Left forelimb (tissue), 1 donor: ENCODE data around the gene MGAT3.
A peak's percentile ranks its signal among the peaks of the same experiment; 100 is the strongest.

Source experiments
- DNase-seq: peaks from one replicate; pipeline ENCODE4 v3.0.0-alpha.2; 2018; ENCODE audit warnings: low spot score

The MGAT3 gene

DNA sequence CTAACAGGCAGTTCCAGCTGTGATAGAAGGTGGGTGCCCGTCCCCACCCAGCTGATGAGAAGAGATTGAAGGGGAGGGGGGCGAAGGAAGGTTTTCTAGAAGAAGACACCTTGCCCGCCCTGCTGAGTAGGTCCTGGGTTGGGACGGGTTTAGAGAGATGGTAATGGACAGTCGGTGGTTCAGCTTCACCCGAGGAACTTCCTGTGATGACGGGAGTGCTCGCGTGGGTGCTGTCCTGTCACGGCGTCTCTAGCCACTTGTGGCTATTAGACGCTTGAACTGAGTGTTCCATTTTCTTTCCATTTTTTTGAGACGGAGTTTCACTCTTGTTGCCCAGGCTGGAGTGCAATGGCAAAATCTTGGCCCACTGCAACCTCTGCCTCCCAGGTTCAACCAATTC, 27.6 kb upstream of the MGAT3 start:
- DNase-seq, result no peak

DNA sequence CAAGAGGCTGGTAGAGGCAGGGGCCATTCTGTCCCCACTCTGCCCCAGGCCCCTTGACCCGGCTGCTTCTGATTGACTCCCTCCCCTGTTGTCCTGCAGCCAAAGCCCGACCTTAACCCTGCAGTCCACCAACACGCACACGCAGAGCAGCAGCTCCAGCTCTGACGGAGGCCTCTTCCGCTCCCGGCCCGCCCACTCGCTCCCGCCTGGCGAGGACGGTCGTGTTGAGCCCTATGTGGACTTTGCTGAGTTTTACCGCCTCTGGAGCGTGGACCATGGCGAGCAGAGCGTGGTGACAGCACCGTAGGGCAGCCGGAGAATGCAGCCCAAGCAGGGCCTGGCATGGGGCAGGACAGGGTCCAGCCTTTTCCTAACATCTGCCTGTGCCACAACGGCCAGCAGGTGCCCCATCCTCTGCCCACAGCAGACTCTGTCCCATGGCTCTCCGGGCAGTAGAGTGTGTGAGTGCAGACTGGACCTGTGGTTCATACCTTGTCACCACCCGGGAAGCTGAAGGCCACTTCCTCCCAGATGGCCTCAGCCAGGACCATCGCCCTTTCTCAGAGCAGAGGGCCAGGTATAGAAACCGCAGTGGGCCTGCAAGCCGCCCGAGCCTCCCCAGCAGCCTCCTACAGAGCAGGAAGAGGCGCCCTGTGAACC, 26.8 kb upstream of the MGAT3 start:
- no peak for DNase-seq

DNA sequence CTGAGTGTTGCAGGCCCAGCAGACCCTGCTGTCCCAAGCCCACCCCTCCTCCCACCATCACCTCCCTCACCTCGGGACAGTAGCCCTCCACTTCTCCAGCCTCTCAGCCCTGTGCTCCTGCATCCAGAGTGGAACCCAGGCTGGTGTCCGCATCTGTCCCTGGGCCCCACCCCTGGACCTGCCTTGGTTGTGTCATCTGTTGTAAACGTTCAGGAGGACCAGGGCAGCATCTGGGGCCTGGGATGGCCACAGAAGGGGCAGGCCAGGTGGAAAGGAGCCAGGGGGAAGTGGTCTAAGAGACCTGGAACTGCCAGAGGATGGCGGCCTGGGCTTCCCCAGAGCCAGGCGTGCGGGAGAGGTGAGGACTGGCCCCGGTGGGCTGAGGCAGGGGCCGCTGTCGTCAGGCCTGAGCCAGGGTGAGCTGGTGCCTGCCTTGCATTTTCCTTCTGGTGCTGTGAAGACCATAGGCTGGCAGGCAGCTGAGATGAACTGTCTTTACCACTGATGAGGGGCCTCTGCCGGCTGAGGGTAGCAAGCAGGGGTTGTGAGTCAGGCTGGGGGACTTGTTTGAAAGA, 26.1 kb upstream of the MGAT3 start:
- no peak for DNase-seq

DNA sequence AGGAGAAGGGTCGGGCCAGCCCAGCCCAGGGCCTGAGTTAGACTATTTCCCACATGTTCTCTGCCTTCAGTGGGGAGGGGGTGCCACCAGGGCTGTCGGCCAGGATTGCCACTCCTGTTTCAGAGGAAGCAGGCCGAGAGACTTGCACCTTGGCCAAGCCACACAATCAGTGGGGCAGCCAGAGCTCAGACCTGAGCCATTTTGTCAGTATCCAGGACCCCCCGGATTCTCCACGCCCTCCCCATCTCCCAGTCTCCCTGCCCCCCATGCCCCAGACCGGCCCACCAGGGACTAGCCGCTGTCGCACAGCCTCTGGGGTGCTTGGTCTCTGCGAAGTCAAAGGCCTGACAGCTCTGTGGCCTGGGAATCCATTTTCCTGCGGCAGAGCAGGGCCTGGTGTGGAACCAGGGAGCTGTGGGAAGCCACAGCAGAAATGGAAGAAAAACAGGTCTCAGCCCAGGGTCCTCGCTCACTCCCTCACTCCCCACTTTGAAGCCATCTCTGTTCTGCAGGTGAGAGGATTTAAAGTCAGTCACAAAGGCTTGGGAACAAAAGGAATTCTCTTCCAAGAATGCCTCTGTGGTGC, 25.5 kb upstream of the MGAT3 start:
- DNase-seq, result no peak

DNA sequence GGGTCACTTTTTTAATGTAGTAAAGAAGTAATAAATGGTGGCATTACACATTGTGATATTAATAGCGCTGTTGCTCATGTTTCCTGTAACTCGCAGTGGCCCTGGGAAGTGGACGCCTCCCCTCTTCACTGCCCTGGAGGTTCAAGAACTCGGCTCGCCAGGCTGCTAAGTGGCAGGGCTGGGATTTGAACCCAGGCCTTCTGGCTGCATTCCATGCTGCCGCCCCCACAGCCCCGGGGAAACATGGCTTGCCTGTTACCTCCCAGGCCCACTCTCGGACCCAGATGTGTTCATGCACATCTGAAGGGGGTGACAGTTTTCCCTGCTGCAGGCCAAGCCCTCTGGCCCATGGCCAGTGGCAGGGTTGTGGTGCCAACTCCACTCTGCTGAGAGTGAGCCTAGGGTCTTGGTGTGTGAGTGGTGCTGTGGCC, 25.0 kb upstream of the MGAT3 start:
- no peak for DNase-seq

DNA sequence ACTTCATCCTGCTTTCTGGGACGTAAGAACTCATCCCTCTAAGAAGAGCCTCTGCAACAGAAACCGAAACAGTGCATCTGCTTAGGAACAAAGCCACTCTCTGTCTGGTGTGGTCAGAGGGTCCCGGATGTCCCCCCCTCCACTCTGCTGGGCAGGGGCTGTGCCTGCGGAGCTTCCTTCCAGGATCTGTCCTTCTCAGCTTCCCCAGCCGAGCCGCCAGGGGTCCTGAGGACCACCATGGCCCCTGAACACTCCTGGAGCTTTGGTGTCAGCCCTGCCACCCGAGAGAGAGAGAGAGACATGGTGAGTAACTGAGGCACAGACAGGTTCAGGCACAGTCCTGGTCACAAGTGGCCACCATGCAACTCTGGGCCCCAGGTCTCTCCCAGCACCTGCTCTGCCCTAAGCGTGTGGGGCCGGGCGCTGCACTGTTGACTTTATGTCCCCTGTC, 24.4 kb upstream of the MGAT3 start:
- DNase-seq, result no peak

DNA sequence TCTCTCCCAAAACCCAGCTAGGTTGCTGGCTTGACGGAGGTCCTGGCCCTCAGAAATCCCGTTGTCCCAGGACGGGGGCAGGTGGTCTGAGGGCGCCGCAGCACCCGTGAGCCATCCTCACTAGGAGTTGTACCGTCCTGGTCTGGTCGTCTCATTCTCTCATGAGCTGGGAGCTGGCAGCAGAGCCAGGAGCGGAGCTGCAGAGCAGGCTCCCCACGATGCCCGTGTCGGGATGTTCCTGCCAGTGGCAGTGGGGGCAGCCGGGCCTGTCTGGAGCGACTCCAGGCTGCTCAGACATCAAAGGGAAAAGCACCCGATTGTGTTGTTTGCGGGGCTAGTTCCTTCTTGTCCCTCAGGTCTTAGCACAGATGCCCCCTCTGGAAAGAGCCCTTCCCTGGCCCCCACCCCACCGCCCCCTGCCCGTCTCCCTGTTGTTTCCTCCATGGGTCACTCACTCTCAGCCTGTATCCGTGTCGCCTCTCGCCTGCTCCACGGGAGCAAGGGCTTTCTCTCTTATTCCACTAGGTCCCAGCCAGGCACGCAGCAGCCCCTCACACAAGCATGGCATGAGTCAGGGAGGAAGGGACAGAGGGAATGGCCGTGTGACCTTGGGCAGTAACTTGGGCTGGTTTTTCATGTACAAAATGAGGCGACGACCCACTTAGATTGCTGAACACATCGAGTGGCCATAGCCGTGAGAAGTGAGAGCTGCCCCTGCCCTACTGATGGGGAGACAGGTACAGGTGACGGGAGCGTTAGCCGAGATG, 23.2 kb upstream of the MGAT3 start:
- DNase-seq, result peak; percentile 59

DNA sequence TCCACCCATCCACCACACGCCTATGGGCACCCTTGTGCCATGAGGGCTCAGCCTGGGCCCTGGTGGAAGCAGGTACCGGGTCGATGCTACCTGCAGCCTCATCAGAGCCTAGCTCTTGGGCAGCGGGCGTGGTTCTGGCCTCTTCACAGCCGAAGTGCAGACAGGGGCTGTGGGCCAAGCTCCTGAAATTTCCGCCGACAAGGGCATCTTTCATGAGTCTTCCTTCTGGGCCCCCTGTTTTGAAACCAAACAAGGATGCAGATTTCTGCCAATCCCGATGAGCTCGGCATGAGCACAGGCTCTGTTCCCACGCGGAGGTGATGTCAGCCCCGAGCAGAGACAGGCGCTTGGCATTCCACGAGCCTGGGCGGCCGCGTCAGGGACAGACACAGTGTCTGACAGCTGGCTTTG, 22.6 kb upstream of the MGAT3 start:
- no peak for DNase-seq

DNA sequence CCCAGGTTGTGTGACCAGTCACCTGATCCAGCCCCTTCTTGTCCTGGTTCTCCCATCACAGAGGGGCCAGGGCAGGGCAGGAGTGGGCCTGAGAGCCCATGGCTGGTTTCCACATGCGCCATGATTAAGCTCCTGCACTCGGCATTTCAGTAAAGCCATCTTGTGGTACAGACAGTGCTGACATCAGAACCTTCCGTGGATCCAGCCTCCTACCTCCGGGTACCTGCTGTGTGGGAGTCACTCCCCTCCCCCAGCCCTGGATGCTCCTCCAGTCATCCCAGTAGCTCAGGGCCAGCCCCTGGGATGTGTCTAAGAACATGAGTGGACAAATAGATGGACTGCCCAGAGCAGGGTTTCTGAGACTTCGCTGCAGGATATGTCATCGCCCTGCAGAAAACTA, 22.1 kb upstream of the MGAT3 start:
- DNase-seq, result no peak

DNA sequence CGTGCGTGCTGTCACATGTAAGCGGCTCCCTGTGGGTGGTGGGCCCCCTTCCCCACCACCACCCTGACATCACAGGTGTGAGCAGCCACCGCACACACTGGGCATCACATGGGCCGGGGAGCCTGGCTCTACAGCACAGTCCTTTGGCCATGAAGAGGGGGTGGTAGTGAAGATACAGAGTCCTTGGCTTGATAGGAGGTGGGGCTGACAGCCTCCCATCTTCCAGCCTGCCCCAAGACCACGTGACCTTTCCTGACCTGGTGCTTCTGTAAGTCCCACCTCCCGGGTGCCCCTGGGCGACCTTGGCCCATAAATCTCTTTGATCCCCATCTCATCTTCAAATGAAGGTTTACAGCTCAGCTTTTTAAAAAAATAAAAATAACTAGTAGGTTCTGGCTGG, 21.2 kb upstream of the MGAT3 start:
- no peak for DNase-seq

DNA sequence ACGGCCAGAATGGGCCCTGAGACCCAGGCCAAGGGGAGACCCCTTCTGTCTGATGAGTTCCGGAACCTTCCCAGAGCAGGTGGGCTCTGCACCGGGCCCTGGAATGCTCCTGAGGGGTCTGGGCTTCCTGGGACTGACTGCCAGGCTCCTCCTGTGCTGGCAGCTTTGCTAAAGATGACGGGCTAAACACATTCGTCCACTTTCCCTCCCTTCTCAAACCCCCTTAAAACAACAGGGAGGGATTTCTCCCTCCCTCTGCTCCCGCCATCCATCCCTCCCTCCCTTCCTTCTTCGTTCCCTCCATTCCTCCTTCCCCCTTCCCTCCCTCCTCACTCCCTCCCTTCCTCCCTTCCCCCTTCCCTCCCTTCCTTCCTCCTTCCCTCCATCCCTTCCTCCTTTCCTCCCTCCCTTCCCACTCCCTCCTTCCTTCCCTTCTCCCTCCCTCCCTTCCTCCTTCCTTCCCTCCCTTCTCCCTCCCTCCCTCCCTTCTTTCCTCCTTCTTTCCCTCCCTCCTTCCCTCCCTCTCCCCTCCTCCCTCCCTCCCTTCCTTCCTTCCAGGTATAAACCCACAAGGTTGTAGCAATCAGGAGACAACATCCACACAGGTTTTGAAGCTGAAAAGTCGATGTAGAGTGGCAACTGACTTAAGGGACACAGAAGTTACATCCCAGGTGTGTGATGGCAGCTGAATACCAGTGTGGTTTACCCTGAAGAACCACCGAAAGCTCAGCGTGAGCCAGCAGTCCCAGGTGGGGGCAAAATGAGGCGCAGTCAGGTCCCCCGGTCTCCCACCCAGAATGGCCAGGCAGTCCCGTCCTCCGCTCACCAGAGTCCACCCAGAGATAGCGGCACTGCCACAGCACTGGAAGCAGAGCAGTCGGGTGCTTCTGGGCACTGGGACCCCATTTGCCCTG, 18.8 kb upstream of the MGAT3 start:
- DNase-seq, result no peak

DNA sequence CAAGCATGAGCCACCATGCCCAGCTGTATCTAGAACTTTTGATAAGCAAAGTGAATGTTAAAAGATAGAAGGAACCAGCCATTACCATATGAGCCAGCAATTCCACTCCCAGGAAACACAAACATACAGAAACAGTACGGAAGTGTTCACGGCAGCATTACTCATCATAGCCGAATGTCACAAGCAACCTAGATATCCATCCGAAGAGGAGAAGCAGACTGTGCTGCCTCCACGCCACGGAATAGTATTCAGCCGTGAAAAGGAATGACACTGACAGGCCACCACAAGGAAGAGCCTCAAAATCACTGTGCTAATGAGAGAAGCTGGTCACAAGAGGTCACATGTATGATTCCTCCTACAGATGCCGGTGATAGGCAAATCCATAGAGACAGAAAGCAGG, 17.6 kb upstream of the MGAT3 start:
- no peak for DNase-seq

DNA sequence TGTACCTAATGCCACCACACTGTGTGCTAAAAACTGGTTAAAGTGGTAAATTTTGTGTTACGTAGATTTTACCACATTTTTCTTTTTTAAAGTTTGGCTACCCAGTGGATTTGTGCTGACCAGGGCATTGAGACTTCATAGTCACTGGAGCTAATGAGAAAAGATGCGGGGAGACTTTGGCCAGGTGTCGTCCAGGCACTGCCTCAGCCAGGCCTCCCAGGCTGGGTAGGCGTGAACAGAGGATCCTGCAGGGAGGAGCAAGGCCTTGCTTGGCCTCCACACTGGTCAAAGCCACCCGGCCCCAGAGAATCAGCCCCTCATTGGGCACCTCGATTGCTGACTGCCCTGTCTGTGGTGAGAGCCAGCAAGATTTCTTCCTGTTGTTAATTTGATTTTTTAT, 13.4 kb upstream of the MGAT3 start:
- no peak for DNase-seq

DNA sequence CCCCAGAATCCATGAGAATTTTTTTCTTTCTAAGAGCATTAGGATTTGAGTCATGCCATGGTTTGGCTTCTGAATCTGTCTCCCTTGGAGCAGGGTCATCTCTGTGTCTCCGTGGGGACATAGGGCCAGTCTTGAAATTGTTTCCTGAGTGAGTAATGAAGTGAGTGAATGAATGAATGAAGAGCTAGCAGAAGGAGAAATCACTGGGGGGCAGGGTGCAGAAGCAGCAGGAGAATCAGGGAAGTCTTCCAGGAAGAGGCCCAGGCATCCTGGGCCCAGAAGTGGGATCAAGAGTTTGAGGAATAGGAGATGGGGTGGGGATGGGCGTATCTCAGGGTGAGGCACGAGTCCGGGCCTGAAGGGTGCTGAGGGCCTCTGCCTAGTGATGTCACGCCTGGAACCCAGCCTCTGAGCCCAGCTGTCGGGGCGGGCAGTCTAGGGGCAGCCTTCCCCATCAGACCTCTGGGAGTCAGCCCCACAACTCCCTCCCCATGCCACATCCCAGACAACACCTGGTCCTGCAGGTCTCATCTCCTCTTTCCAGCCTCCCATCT, 12.5 kb upstream of the MGAT3 start:
- DNase-seq, result no peak

DNA sequence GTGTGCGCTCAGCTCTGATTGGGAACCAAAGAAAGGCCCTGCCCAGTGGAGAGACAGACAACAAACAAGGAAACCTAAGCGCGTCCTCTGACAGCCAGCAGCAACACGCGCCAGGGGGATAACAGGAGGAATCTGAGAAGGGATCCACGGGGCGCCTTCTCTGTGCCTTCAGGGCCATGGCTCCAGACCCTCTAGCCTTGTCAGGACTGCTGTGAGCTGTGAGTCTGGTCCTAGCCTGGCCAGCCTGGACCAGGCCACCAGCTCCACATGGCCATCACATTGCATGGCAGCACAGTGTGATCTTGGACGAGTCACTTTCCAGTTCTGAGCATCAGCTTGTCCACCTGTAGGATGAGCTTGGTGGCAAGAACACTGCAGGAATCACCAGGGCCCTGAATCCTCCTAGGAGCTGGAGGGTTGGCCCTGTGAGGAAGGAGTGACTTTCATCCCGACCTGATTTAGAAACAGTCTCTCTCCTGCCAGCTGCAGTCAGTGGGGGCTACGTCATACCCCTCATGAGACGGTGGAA, 11.8 kb upstream of the MGAT3 start:
- DNase-seq, result no peak

DNA sequence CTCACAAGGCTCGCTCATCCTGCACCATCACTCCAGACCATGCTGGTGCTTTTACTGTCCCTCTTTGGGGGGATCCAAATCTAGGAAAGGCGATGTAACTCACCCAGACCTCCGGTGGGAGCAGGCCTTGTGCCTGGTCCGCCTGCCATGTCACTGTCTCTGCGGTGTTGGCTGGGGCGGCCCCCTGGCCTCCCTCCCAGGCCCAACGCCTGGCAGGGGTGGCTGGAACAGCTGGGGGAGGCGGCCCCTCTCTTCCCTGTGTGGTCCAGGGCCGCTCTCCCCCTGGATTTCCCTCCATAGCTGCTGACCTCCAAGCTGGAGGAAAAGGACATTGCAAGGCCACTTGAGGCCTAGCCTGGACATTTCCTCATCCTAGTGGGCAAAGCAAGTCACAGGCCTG, 11.1 kb upstream of the MGAT3 start:
- DNase-seq, result no peak

DNA sequence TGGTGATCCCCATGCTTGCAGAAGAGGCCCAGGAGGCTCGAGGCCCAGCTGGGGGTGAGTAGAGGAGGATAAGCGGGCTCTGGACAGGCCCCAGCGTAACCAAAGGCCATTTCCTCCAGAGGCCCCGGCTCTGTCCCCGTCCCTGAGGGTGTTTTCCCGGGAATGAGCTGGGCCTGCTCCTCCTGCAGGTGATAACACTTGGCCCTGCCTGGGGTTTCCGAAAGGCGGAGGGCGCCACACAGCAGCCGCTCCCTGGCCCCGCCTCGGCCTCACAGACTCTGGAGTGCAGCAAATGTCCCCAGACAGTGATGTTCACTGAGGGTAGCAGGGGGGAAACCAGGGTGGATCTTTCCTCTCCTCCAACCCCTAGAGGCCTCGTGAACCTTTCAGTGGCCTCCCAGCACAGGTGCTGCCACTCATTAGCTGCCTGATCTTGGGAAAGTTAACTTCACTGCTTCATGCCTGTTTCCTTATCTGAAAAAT, 10.5 kb upstream of the MGAT3 start:
- no peak for DNase-seq

DNA sequence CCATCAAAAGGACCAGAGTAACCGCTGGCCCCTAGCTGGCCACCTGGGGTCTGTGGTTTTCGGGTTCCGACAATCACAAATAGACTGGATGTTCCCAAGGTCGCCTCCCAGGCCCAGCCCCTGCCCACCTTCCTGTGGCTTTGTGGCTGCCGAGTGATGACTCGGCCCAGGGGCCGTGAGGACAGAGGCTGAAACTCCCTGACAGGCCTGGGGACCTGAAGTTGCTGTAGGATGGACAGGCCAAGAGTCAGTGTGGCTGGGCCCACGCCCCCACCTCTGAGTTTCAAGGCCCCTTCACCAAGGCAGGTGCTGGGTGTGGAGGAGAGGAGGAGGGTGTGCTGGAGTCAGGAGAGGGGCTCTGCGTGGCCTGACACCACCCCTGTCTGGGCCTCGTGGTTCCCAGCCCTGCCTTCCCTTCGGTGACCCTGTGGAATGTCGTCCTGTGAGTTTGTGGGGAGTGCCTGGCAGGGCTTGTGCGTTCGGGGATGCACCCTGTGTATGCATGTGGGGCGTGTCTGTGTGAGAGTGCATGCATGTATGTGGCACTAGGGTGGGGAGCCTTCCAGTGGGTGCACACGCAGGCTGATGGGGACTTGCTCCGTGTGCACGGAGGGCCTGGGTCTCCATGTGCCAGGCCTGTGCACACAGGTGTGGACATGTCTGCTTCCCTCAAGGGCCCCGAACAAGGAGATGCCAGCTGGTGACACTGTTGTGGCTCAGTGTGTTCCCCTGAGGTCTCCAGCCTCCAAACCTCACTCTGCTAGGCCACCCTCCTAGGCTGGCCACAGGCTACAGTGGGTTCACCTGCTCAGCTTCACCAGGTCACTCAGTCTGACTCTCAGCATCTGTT, 8.4 kb upstream of the MGAT3 start:
- no peak for DNase-seq

DNA sequence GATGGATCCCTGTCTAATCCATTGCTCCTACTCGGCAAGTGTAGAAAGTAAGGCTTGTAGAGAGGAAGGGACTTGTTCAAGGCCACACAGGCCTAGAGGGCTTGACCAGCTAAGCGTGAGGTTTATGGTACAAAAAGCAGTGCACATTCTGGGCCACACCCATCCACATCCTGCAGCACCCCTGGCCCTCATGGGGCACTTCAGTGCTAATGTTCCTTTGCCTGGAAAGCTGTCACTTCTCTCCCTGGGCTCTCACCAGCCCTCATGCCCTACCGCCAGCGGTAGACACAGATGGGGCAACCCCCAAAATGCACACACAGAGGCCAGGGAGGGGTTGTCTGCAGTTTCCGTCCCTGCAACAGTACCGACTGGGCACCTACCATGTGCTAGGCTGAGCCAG, 7.1 kb upstream of the MGAT3 start:
- no peak for DNase-seq

DNA sequence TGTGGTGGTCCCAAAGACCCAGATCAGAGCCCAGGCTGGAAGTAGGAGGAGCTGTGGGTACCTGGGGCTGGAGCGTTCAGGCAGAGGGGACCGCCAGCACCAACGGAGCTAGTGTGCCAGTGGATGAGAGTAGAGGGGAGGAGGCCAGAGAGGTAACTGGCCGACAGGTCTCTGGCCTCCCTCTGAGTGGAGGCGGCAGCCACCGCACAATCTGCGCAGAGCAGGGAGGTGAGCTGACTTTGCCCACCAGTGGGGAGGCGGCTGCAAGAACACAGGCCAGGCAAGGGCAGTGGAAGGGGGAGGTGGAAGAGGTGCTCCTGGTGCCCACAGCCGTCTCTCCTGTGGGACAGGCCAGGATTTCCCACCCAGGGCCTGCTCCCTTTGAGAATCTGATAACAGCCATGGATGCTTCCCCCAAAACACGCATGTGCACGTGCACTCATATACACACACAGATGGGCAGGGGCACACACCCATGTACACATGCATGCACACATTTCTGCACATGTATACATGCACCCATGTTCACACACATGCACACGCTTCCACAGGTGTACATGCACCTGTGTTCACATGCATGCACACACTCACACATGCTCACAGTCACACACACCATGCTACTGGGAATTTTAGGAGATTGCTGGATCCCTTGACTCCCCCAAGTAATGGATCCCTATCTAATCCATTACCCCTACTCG, 6.4 kb upstream of the MGAT3 start:
- no peak for DNase-seq
